Right lobe of liver (tissue), 6 donors: Measurements from ENCODE around the gene BAAT. TPM values are rescaled to one million over a fixed set of nuclear protein-coding genes. Genes with fewer than 3 reads are reported as not detected.

Experiments
- ATAC-seq, 4 donors: fragments of 200-7000 bp; cut with Tn5 transposase; one replicate each; pipeline ENCODE4 v1.9.1; 2020; ENCODE audit warnings: mild to moderate bottlenecking in 4 of 4, moderate library complexity in 4 of 4
- DNase-seq, 3 donors: peaks; one replicate each; pipeline ENCODE4 v3.0.0-alpha.2; 2020
- H3K27ac ChIP-seq, 3 donors: fragments of 200-600 bp; one replicate each; pipeline ENCODE4 v1.8.0; 2022
- H3K27me3 ChIP-seq, 2 donors: fragments of 200-600 bp; one replicate each; pipeline ENCODE4 v1.8.0; 2022
- H3K36me3 ChIP-seq, 4 donors: fragments of 200-600 bp; sonication (generic) in 1 of 4; one replicate each; pipeline versions ENCODE4 v1.5.1 to v1.8.0; 2017 to 2022; ENCODE audit warnings: control low read depth in 1 of 4
- H3K4me1 ChIP-seq, 4 donors: fragments of 200-600 bp; sonication (generic) in 1 of 4; one replicate each; pipeline versions ENCODE4 v1.5.1 to v1.8.0; 2017 to 2022; ENCODE audit warnings: control low read depth in 1 of 4
- H3K4me3 ChIP-seq, 3 donors: fragments of 200-600 bp; one replicate each; pipeline ENCODE4 v1.8.0; 2022
- H3K9me3 ChIP-seq, 4 donors: fragments of 200-600 bp; sonication (generic) in 1 of 4; one replicate each; pipeline versions ENCODE4 v1.5.1 to v1.8.0; 2017 to 2022; ENCODE audit warnings: control low read depth in 1 of 4
- POLR2A ChIP-seq: fragments of 450-650 bp; IDR thresholded peaks from one replicate; pipeline ENCODE4 v1.6.1; 2017; ENCODE audit warnings: antibody characterized with exemption, mild to moderate bottlenecking
- WGBS: methylation state at CpG from one replicate; pipeline ENCODE4 v1.1.6; 2018; ENCODE audit warnings: low coverage, low lambda C conversion rate; ENCODE audit not compliant: insufficient coverage; ENCODE audit errors: missing lambda C conversion rate; 5-methylcytosine and 5-hydroxymethylcytosine counted together
- intact Hi-C, 2 donors: fragments of 100-400 bp; cut with DNase I; formaldehyde crosslinking; loops; one replicate each; pipeline versions ENCODE4 v1.11.2 to v1.14.1; 2022
- total RNA-seq, 6 experiments: library from RNA; depleted of rRNA in 2 of 6; stranded (reverse); fragments of >200 nt in 2 of 6; fragmentation: NEBNext Ultra II Directional in 3 of 6; extraction: Animal tissue kit (Norgen Biotek cat#: 25700) in 3 of 6; gene quantifications; one replicate each; pipeline versions ENCODE4 v1.1.0 to v1.2.4, GENCODE V29; 2016 to 2023
- TF ChIP-seq, protein P1 (sequence below), 4 donors: fragments of 200-600 bp in 3 of 4; fragments of 450-650 bp in 1 of 4; IDR thresholded peaks; one replicate each; pipeline versions ENCODE4 v1.5.1 to v1.8.0; 2016 to 2022; ENCODE audit warnings: antibody characterized with exemption in 4 of 4, mild to moderate bottlenecking in 2 of 4
- donor health status: DM: no; HTN: yes; CAD: no.
- donor health status: DM: no; HTN: no; CAD: no.
- donor health status: DM: no; HTN: no; CAD: no.
- donor health status: DM: no; HTN: yes; CAD: no.
- donor health status: DM: no; HTN: yes; CAD: no.

Gene BAAT
- total RNA-seq, 6 experiments from 2014 or later: 223 to 648 (median 507) TPM

- TF ChIP-seq, protein P1, sequence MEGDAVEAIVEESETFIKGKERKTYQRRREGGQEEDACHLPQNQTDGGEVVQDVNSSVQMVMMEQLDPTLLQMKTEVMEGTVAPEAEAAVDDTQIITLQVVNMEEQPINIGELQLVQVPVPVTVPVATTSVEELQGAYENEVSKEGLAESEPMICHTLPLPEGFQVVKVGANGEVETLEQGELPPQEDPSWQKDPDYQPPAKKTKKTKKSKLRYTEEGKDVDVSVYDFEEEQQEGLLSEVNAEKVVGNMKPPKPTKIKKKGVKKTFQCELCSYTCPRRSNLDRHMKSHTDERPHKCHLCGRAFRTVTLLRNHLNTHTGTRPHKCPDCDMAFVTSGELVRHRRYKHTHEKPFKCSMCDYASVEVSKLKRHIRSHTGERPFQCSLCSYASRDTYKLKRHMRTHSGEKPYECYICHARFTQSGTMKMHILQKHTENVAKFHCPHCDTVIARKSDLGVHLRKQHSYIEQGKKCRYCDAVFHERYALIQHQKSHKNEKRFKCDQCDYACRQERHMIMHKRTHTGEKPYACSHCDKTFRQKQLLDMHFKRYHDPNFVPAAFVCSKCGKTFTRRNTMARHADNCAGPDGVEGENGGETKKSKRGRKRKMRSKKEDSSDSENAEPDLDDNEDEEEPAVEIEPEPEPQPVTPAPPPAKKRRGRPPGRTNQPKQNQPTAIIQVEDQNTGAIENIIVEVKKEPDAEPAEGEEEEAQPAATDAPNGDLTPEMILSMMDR (IDR thresholded peaks at IDR 0.05): no peak
- TF ChIP-seq POLR2A: no peak
- DNase-seq: no peak
- peaks cover 0 to 21% (median 8%) of the 10 kb centered on the region in 4 donors for H3K9me3 ChIP-seq
- no peaks in the 10 kb centered on the region for H3K27me3 ChIP-seq
- intact Hi-C loops: no loop called here
- no peak overlapping the region for H3K27ac ChIP-seq
- no peaks in the 10 kb centered on the region for H3K4me1 ChIP-seq
- no peak for ATAC-seq
- H3K36me3 ChIP-seq: peaks cover 0 to 4% (median under 1%) of the 10 kb centered on the region in 4 donors
- H3K4me3 ChIP-seq: no peak overlapping the region
These were observed 30.8 kb upstream of the BAAT start for GRCh38 chr9:101415578-101415977.

DNA sequence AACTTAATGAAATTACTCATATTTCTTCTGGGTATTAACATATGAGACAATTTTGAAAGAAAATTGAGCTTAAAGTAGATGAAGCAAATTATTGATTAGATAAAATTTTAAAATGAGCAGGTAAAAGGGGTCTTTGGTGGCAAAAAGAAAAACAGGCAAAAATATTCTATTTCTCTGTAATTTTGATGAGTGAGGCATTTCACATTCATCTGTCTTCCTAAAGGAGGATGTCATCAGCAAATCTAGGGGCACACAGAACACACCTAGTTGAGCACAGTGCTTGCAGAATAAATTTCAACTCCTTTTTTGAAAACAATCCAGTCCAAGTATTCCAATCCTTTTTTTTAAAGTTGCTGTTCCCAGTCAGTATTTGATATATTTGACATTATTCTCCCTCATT lies 30.0 kb upstream of the BAAT start:
- H3K9me3 ChIP-seq: peaks cover 0 to 27% (median 12%) of the 10 kb centered on the region in 4 donors

DNA sequence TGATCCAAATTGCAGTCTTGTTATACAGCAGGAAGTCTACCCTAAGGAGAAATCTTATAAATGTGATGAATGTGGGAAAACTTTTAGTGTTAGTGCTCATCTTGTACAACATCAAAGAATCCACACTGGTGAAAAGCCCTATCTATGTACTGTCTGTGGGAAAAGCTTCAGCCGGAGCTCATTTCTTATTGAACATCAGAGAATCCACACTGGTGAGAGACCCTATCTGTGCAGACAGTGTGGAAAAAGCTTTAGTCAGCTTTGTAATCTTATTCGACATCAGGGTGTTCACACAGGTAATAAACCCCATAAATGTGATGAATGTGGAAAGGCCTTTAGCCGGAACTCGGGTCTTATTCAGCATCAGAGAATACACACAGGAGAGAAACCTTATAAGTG lies 24.3 kb upstream of the BAAT start:
- intact Hi-C loops: no loop called here
- no peaks in the 10 kb centered on the region for H3K27me3 ChIP-seq
- no peaks in the 10 kb centered on the region for H3K4me1 ChIP-seq
- TF ChIP-seq, protein P1 (IDR thresholded peaks at IDR 0.05): no peak
- TF ChIP-seq POLR2A: no peak
- DNase-seq (no peak), ATAC-seq (no peak)
- no peak overlapping the region for H3K27ac ChIP-seq
- peaks cover 3 to 61% (median 29%) of the 10 kb centered on the region in 4 donors for H3K9me3 ChIP-seq
- no peak overlapping the region for H3K4me3 ChIP-seq
- 97% methylated on average over 4 of the region's 4 CpGs for WGBS
- peaks cover 0 to 37% (median 30%) of the 10 kb centered on the region in 4 donors for H3K36me3 ChIP-seq

More for the DNA sequence above, 30.0 kb upstream of the BAAT start:
- DNase-seq (no peak), ATAC-seq (no peak)
- Histone ChIP-seq H3K27me3 (no peaks in the 10 kb centered on the region), H3K36me3 (no peaks in the 10 kb centered on the region), H3K4me1 (no peaks in the 10 kb centered on the region), H3K4me3 (no peak overlapping the region), H3K27ac (no peak overlapping the region)
- intact Hi-C loops: no loop called here
- no peak for TF ChIP-seq POLR2A
- TF ChIP-seq, protein P1 (IDR thresholded peaks at IDR 0.05): no peak

- DNase-seq (no peak), ATAC-seq (no peak)
These were observed 23.7 kb upstream of the BAAT start for GRCh38 chr9:101408374-101409078.

More at GRCh38 chr9:101408374-101409078, 23.7 kb upstream of the BAAT start:
- 98% methylated on average over 5 of the region's 5 CpGs for WGBS
- TF ChIP-seq, protein P1 (IDR thresholded peaks at IDR 0.05): no peak
- H3K4me3 ChIP-seq: no peak overlapping the region
- intact Hi-C loops: no loop called here
- H3K27ac ChIP-seq: no peak overlapping the region
- H3K27me3 ChIP-seq: no peaks in the 10 kb centered on the region
- peaks cover 3 to 61% (median 29%) of the 10 kb centered on the region in 4 donors for H3K9me3 ChIP-seq
- H3K36me3 ChIP-seq: peaks cover 0 to 42% (median 35%) of the 10 kb centered on the region in 4 donors
- H3K4me1 ChIP-seq: no peaks in the 10 kb centered on the region
